Measurements from ENCODE around the gene HMGB2. TPM values are rescaled to one million over a fixed set of nuclear protein-coding genes. Genes with fewer than 3 reads are reported as not detected.
A peak's percentile ranks its signal among the peaks of the same experiment; 100 is the strongest.

HMGB2 gene
- total RNA-seq, 1 donor from 2014 or later, result 40.9 TPM

GRCh38 chr4:173282256-173282562, 51.9 kb downstream of the HMGB2 start:
- no peak overlapping the region for H3K4me3 ChIP-seq
- TF ChIP-seq CTCF (IDR thresholded peaks at IDR 0.05), result no peak

GRCh38 chr4:173281406-173282255, 52.5 kb downstream of the HMGB2 start:
- Histone ChIP-seq H3K36me3 (no peaks in the 10 kb centered on the region), H3K27ac (no peak overlapping the region), H3K9me3 (peaks cover 22% of the 10 kb centered on the region), H3K27me3 (ENCODE audit: low read depth) (no peaks in the 10 kb centered on the region), H3K4me1 (no peaks in the 10 kb centered on the region), H3K4me3 (no peak overlapping the region)
- ATAC-seq (peak in 1 of 2 donors; percentile 65), DNase-seq (no peak)
- no peak for TF ChIP-seq CTCF (IDR thresholded peaks at IDR 0.05)
- intact Hi-C loops (cut with DNase I), result no loop called here

More at GRCh38 chr4:173282256-173282562, 51.9 kb downstream of the HMGB2 start:
- H3K9me3 ChIP-seq, result peaks cover 28% of the 10 kb centered on the region
- no peaks in the 10 kb centered on the region for H3K4me1 ChIP-seq
- intact Hi-C loops (cut with DNase I), result no loop called here
- no peaks in the 10 kb centered on the region for H3K27me3 ChIP-seq (ENCODE audit: low read depth)
- no peak for ATAC-seq
- H3K36me3 ChIP-seq, result no peaks in the 10 kb centered on the region
- no peak overlapping the region for H3K27ac ChIP-seq
- DNase-seq, result no peak

Other genes with a start within 250 kb of the HMGB2 start
- gene GALNT7, start 165.5 kb downstream of the HMGB2 start, total RNA-seq, result 22.0 TPM
- 15.1 TPM for gene SAP30, start 36.6 kb upstream of the HMGB2 start, total RNA-seq
- gene SCRG1, start 64.8 kb upstream of the HMGB2 start, total RNA-seq, result 0.32 TPM
- 0.35 TPM for gene HAND2, start 195.9 kb upstream of the HMGB2 start, total RNA-seq